K562 (cell line): ENCODE results near the gene SEMA5A. TPM values are rescaled to one million over a fixed set of nuclear protein-coding genes. Genes with fewer than 3 reads are reported as not detected.

Experiments used
- ATAC-seq: fragments of 200-7000 bp; cut with Tn5 transposase; 3 replicates; pipeline ENCODE4 v1.9.1; 2020; ENCODE audit warnings: moderate library complexity
- BruUV-seq: library from RNA; stranded (reverse); fragments of 400-500 nt; replicated peaks from 2 replicates; lab custom pipeline; 2021; lab: Mats Ljungman, UMichigan
- CTCF ChIA-PET: fragments of 300-600 bp; formaldehyde crosslinking; extraction: SDS; loops from one replicate; lab custom pipeline; 2021; ENCODE audit warnings: low intra/inter-chr PET ratio; lab: Yijun Ruan, JAX
- POLR2A ChIA-PET: fragments of 300-600, 350-650 bp; sonication (Branson Sonifier 250); formaldehyde crosslinking; extraction: SDS; loops from one replicate; lab custom pipeline; 2021; ENCODE audit warnings: antibody characterized with exemption, inconsistent platforms; lab: Yijun Ruan, JAX
- DNase-seq, 4 experiments: peaks; one replicate each; pipeline versions ENCODE4 v3.0.0 to v3.0.0-alpha.2; 2011 to 2018; ENCODE audit warnings: low spot score in 3 of 4, mixed read lengths in 3 of 4; ENCODE audit errors: extremely low read depth in 1 of 4
- FAIRE-seq: peaks from 2 replicates; lab custom pipeline; 2011; peaks lifted over from hg19 to GRCh38; lab: Jason Lieb, UNC
- H2AFZ ChIP-seq: 2 replicates; pipeline ENCODE4 v1.6.0; 2011; ENCODE audit warnings: low read depth, low read length, control low read depth, inconsistent platforms
- H3K27ac ChIP-seq: fragments of 200-600 bp; 3 replicates; pipeline ENCODE4 v1.8.0; 2011; ENCODE audit warnings: low read depth, mild to moderate bottlenecking, control low read depth, inconsistent platforms, low read length, moderate library complexity, mixed read lengths; ENCODE audit errors: extremely low read depth
- H3K27me3 ChIP-seq, 2 experiments: fragments of 300-600 bp in 1 of 2; 2 replicates in 1 of 2; 3 replicates in 1 of 2; pipeline versions ENCODE4 v1.6.0 to v1.8.0; 2011; ENCODE audit warnings: inconsistent platforms in 2 of 2, low read length in 2 of 2, mild to moderate bottlenecking in 1 of 2, mixed read lengths in 1 of 2, moderate library complexity in 1 of 2; ENCODE audit not compliant: control insufficient read depth in 2 of 2, insufficient read depth in 2 of 2
- H3K36me3 ChIP-seq: fragments of 300-600 bp; 3 replicates; pipeline ENCODE4 v1.8.0; 2011; ENCODE audit warnings: mild to moderate bottlenecking, low read length, inconsistent platforms; ENCODE audit not compliant: control insufficient read depth, insufficient read depth
- H3K4me1 ChIP-seq, 2 experiments: fragments of 200-600 bp in 1 of 2; replicated peaks in 1 of 2; 2 replicates in 1 of 2; 3 replicates in 1 of 2; pipeline versions ENCODE4 v1.5.1 to v1.8.0; 2011; ENCODE audit warnings: inconsistent platforms in 2 of 2, low read length in 2 of 2, mild to moderate bottlenecking in 1 of 2, mixed read lengths in 1 of 2, moderate library complexity in 1 of 2; ENCODE audit not compliant: control insufficient read depth in 2 of 2, insufficient read depth in 2 of 2
- H3K4me2 ChIP-seq: 2 replicates; pipeline ENCODE4 v1.6.1; 2011; ENCODE audit warnings: low read length, control low read depth, inconsistent platforms, mixed read lengths; ENCODE audit not compliant: insufficient read depth
- H3K4me3 ChIP-seq: fragments of 200-600 bp; sonication (generic), shearing (Covaris generic); 2 replicates; pipeline ENCODE4 v1.5.1; 2016; ENCODE audit warnings: control low read depth, inconsistent platforms
- H3K79me2 ChIP-seq: fragments of 200-600 bp; 3 replicates; pipeline ENCODE4 v1.8.0; 2011; ENCODE audit warnings: low read length, inconsistent platforms; ENCODE audit not compliant: control insufficient read depth, insufficient read depth
- H3K9ac ChIP-seq, 2 experiments: 2 replicates each; pipeline versions ENCODE4 v1.6.0 to v1.6.1; 2011; ENCODE audit warnings: low read depth in 2 of 2, low read length in 2 of 2, control low read depth in 1 of 2, inconsistent platforms in 1 of 2, mild to moderate bottlenecking in 1 of 2, mixed read lengths in 1 of 2; ENCODE audit not compliant: insufficient read depth in 1 of 2
- H3K9me1 ChIP-seq: one replicate; pipeline ENCODE4 v1.6.0; 2011; ENCODE audit warnings: inconsistent platforms, mild to moderate bottlenecking, low read length, moderate library complexity; ENCODE audit not compliant: control insufficient read depth, insufficient read depth
- H3K9me3 ChIP-seq: replicated peaks from 2 replicates; pipeline ENCODE4 v1.5.1; 2011; ENCODE audit warnings: low read depth, low read length, inconsistent platforms; ENCODE audit not compliant: control insufficient read depth, insufficient read depth
- H4K20me1 ChIP-seq: replicated peaks from 2 replicates; pipeline ENCODE4 v1.6.1; 2011; ENCODE audit warnings: low read length, inconsistent platforms, mixed read lengths; ENCODE audit not compliant: control insufficient read depth, insufficient read depth
- CHD2 ChIP-seq: IDR thresholded peaks from 2 replicates; pipeline ENCODE4 v1.6.1; 2011; ENCODE audit warnings: low read depth, low read length
- JUNB ChIP-seq: fragments of 450-650 bp; formaldehyde crosslinking; conservative IDR thresholded peaks from 2 replicates; pipeline ENCODE4 v1.4.0; 2020; ENCODE audit warnings: mild to moderate bottlenecking
- MAFK ChIP-seq: IDR thresholded peaks from 2 replicates; pipeline ENCODE4 v1.6.1; 2011; ENCODE audit warnings: low read length, improper control_type of control experiment
- POLR2AphosphoS2 ChIP-seq: IDR thresholded peaks from 2 replicates; pipeline ENCODE4 v1.6.1; 2012; ENCODE audit warnings: low read length, improper control_type of control experiment
- ZNF217 ChIP-seq: sonication (generic); formaldehyde crosslinking; IDR thresholded peaks from 2 replicates; pipeline ENCODE4 v1.8.0; 2022; ENCODE audit warnings: mild to moderate bottlenecking, missing genetic modification reagents
- ZNF785 ChIP-seq: fragments of 250-450 bp; sonication (Bioruptor Pico); IDR thresholded peaks from 2 replicates; pipeline ENCODE4 v1.4.0; 2020; ENCODE audit warnings: mild to moderate bottlenecking
- WGBS: fragments of 100-300 bp; shearing (Covaris generic); methylation state at CpG from one replicate; pipeline ENCODE4 v1.1.6; 2016; ENCODE audit warnings: low coverage, mixed read lengths; ENCODE audit not compliant: insufficient coverage; ENCODE audit errors: missing lambda C conversion rate; 5-methylcytosine and 5-hydroxymethylcytosine counted together
- in situ Hi-C: fragments of 300-500 bp; cut with MboI; formaldehyde crosslinking; loops from 4 replicates; pipeline ENCODE4 v1.15.0; 2018; ENCODE audit warnings: inconsistent platforms, mixed read lengths
- intact Hi-C: fragments of 100-400 bp; cut with micrococcal nuclease; formaldehyde crosslinking; loops from 2 replicates; pipeline ENCODE4 v1.14.2; 2022
- polyA plus RNA-seq, 8 experiments: library from polyadenylated mRNA; depleted of rRNA in 4 of 8; stranded (reverse) in 5 of 8; unstranded in 3 of 8; fragments of >200 nt; fragmentation: Nextera tagmentation in 2 of 8; fragmentation: Illumina TruSeq in 1 of 8; extraction: Ambion mirVana in 2 of 8; extraction: Trizol in 1 of 8; gene quantifications; 2 replicates each; pipeline versions ENCODE4 v1.2.1 to v1.2.3, GENCODE V29; 2011 to 2014; ENCODE audit warnings: inconsistent platforms in 1 of 8, missing spikeins in 1 of 8
- total RNA-seq, 7 experiments: library from RNA; depleted of rRNA in 6 of 7; stranded (reverse); fragments of >200 nt in 6 of 7; fragmentation: Illumina TruSeq in 2 of 7; extraction: Trizol in 2 of 7; gene quantifications; 2 replicates each; pipeline versions ENCODE4 v1.2.1 to v1.2.3, GENCODE V29; 2011 to 2021; ENCODE audit warnings: low replicate concordance in 1 of 7
- TF ChIP-seq, protein P1 (sequence below), 2 experiments: fragments of 450-650 bp; conservative IDR thresholded peaks; 2 replicates each; pipeline ENCODE4 v1.6.1; 2017; ENCODE audit warnings: mild to moderate bottlenecking in 2 of 2, moderate library complexity in 2 of 2
- TF ChIP-seq, protein P2 (sequence below), 2 experiments: fragments of 450-650 bp; IDR thresholded peaks; 2 replicates each; pipeline ENCODE4 v1.6.1; 2016; ENCODE audit warnings: mild to moderate bottlenecking in 2 of 2, borderline replicate concordance in 1 of 2, low read depth in 1 of 2, moderate library complexity in 1 of 2

Gene SEMA5A
- total and polyA plus RNA-seq, 9 of the 15 experiments (the other 6 are each of a cell fraction or from before 2014, with no cell fraction given), result 0.02 TPM; not detected in 8

DNA sequence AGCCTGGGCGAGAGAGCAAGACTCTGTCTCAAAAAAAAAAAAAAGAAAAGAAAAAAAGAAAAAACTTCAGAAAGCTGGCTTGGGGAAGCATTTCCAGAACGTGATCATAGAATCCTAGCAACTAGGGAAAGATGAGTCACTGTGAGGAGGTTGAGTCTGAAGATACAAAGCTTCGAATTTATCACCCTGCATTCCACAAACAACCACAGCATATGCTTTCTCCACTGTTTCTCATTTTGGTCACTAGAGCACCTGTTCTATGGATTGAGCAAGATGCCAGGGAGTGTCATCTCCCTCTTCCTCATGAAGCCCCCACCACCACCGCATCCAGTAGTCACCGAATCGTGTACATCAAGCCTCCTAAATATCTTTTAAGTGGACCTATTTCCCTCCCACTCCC lies 37.9 kb downstream of the SEMA5A start:
- Histone ChIP-seq H2AFZ (no peak overlapping the region), H4K20me1 (no peaks in the 10 kb centered on the region), H3K4me3 (no peak overlapping the region), H3K27me3 (no peaks in the 10 kb centered on the region), H3K4me2 (no peak overlapping the region), H3K27ac (no peak overlapping the region), H3K79me2 (no peaks in the 10 kb centered on the region), H3K9me1 (no peaks in the 10 kb centered on the region), H3K36me3 (no peaks in the 10 kb centered on the region), H3K9ac (no peak overlapping the region), H3K4me1 (no peaks in the 10 kb centered on the region), H3K9me3 (no peaks in the 10 kb centered on the region)
- ChIA-PET CTCF (no interaction called here), POLR2A (no interaction called here)
- in situ Hi-C loops (no loop called here), intact Hi-C loops (no loop called here)
- ATAC-seq, result no peak
- no peak for DNase-seq
- BruUV-seq, result no TSS peak
- 2% methylated on average over 5 of the region's 6 CpGs for WGBS
- FAIRE-seq, result no peak
- TF ChIP-seq, protein P1, sequence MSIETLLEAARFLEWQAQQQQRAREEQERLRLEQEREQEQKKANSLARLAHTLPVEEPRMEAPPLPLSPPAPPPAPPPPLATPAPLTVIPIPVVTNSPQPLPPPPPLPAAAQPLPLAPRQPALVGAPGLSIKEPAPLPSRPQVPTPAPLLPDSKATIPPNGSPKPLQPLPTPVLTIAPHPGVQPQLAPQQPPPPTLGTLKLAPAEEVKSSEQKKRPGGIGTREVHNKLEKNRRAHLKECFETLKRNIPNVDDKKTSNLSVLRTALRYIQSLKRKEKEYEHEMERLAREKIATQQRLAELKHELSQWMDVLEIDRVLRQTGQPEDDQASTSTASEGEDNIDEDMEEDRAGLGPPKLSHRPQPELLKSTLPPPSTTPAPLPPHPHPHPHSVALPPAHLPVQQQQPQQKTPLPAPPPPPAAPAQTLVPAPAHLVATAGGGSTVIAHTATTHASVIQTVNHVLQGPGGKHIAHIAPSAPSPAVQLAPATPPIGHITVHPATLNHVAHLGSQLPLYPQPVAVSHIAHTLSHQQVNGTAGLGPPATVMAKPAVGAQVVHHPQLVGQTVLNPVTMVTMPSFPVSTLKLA (conservative IDR thresholded peaks at IDR 0.05), result no peak
- TF ChIP-seq ZNF785 (no peak), CHD2 (no peak), POLR2AphosphoS2 (no peak), JUNB (no peak), ZNF217 (CRISPR knock-in tag) (no peak), MAFK (no peak)
- TF ChIP-seq, protein P2, sequence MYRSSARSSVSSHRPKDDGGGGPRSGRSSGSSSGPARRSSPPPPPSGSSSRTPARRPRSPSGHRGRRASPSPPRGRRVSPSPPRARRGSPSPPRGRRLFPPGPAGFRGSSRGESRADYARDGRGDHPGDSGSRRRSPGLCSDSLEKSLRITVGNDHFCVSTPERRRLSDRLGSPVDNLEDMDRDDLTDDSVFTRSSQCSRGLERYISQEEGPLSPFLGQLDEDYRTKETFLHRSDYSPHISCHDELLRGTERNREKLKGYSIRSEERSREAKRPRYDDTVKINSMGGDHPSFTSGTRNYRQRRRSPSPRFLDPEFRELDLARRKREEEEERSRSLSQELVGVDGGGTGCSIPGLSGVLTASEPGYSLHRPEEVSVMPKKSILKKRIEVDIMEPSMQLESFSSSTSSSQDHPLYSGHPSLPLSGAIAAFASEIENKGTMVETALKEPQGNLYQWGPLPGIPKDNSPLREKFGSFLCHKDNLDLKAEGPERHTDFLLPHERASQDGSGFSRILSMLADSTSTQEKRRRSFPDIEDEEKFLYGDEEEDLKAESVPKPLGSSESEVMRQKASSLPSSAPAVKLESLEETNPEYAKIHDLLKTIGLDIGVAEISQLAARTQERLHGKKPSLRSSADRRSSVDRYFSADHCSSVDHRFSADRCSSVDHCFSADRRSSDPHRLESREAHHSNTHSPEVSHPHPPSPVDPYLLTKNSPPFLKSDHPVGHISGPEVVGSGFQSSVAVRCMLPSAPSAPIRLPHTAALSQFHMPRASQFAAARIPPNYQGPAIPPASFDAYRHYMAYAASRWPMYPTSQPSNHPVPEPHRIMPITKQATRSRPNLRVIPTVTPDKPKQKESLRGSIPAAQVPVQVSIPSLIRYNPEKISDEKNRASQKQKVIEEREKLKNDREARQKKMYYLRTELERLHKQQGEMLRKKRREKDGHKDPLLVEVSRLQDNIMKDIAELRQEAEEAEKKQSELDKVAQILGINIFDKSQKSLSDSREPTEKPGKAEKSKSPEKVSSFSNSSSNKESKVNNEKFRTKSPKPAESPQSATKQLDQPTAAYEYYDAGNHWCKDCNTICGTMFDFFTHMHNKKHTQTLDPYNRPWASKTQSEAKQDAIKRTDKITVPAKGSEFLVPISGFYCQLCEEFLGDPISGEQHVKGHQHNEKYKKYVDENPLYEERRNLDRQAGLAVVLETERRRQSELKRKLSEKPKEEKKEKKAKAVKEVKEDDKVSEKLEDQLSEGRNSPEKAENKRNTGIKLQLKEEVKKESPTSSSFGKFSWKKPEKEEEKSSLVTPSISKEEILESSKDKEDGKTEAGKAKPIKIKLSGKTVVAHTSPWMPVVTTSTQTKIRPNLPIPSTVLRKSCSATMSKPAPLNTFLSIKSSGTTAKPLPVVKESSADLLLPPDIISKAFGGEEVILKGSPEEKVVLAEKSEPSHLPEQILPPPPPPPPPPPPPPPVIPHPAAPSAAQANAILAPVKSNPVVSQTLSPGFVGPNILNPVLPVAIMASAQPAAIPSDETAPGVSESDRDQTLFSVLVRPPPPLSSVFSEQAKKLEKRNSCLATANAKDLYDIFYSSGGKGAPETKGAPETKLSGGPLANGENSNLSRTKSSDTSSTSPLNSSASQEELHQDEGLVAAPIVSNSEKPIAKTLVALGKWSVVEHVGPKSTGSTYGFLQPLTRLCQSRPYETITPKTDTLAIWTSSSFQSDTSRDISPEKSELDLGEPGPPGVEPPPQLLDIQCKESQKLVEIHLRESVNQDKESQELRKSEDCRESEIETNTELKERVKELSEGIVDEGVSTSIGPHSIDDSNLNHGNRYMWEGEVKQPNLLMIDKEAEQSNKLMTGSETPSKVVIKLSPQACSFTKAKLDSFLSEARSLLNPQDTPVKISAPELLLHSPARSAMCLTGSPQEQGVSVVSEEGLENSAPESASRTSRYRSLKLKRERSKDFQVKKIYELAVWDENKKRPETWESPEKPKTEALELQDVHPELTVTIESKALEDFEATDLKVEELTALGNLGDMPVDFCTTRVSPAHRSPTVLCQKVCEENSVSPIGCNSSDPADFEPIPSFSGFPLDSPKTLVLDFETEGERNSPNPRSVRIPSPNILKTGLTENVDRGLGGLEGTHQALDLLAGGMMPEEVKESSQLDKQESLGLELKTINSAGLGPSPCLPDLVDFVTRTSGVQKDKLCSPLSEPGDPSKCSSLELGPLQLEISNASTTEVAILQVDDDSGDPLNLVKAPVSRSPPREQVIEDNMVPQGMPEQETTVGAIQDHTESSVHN (IDR thresholded peaks at IDR 0.05; ENCODE audit: borderline replicate concordance in 1 of 2, low read depth in 1 of 2), result no peak
